Spleen (tissue), 11 donors: ENCODE results near the gene ZNF486. TPM values are rescaled to one million over a fixed set of nuclear protein-coding genes. Genes with fewer than 3 reads are reported as not detected.
A peak's percentile ranks its signal among the peaks of the same experiment; 100 is the strongest.

Experiments used
- DNase-seq: peaks from one replicate; pipeline ENCODE4 v3.0.0-alpha.2; 2020
- H3K27ac ChIP-seq, 8 donors: fragments of 200-600 bp; sonication (generic) in 7 of 8; 1 replicate in 4 of 8; 2 replicates in 4 of 8; pipeline versions ENCODE4 v1.5.0 to v1.8.0; 2016 to 2021; ENCODE audit warnings: inconsistent platforms in 4 of 8, mild to moderate bottlenecking in 4 of 8, moderate library complexity in 1 of 8
- H3K27me3 ChIP-seq, 7 donors: fragments of 200-600 bp; sonication (generic) in 6 of 7; replicated peaks in 1 of 7; 1 replicate in 4 of 7; 2 replicates in 3 of 7; pipeline versions ENCODE4 v1.5.0 to v1.8.0; 2016 to 2021; ENCODE audit warnings: inconsistent platforms in 3 of 7, mild to moderate bottlenecking in 1 of 7
- H3K36me3 ChIP-seq, 6 donors: fragments of 200-600 bp; sonication (generic) in 5 of 6; 1 replicate in 4 of 6; 2 replicates in 2 of 6; pipeline versions ENCODE4 v1.5.0 to v1.8.0; 2016 to 2021; ENCODE audit warnings: inconsistent platforms in 2 of 6
- H3K4me1 ChIP-seq, 6 donors: fragments of 200-600 bp; sonication (generic) in 5 of 6; 1 replicate in 3 of 6; 2 replicates in 3 of 6; pipeline versions ENCODE4 v1.5.0 to v1.8.0; 2016 to 2021; ENCODE audit warnings: inconsistent platforms in 3 of 6
- H3K4me3 ChIP-seq, 8 donors: fragments of 200-600 bp; sonication (generic) in 7 of 8; 1 replicate in 4 of 8; 2 replicates in 4 of 8; pipeline versions ENCODE4 v1.5.0 to v1.8.0; 2016 to 2021; ENCODE audit warnings: inconsistent platforms in 4 of 8, mild to moderate bottlenecking in 4 of 8, moderate library complexity in 2 of 8
- H3K9me3 ChIP-seq, 8 donors: fragments of 200-600 bp; sonication (generic) in 7 of 8; 1 replicate in 4 of 8; 2 replicates in 4 of 8; pipeline versions ENCODE4 v1.5.0 to v1.8.0; 2016 to 2021; ENCODE audit warnings: inconsistent platforms in 4 of 8
- POLR2A ChIP-seq, 3 donors: fragments of 450-650 bp; IDR thresholded peaks; one replicate each; pipeline ENCODE4 v1.5.1; 2017; ENCODE audit warnings: antibody characterized with exemption in 3 of 3, mild to moderate bottlenecking in 1 of 3
- POLR2AphosphoS5 ChIP-seq, 3 donors: sonication (generic); formaldehyde crosslinking; IDR thresholded peaks; one replicate each; pipeline ENCODE4 v1.5.1; 2017; ENCODE audit warnings: antibody characterized with exemption in 3 of 3
- WGBS, 5 donors: extraction: QIAGEN DNeasy Blood & Tissue Kit in 3 of 5; methylation state at CpG; one replicate each; pipeline versions ENCODE4 v1.1.5 to v1.1.7; 2013 to 2018; 5-methylcytosine and 5-hydroxymethylcytosine counted together
- intact Hi-C: fragments of 100-400 bp; cut with DNase I; formaldehyde crosslinking; loops from one replicate; pipeline ENCODE4 v1.15.0; 2023; ENCODE audit warnings: low total_unique reads
- polyA plus RNA-seq, 3 donors: library from polyadenylated mRNA; stranded (reverse); fragments of 200-250 nt; gene quantifications; one replicate each; pipeline ENCODE4 v1.2.1, GENCODE V29; 2013
- total RNA-seq, 7 donors: library from RNA; depleted of rRNA in 3 of 7; stranded (reverse); fragments of >200 nt in 3 of 7; fragmentation: NEBNext Ultra II Directional in 4 of 7; extraction: Animal tissue kit (Norgen Biotek cat#: 25700) in 4 of 7; gene quantifications; one replicate each; pipeline versions ENCODE4 v1.1.0 to v1.2.1, GENCODE V29; 2016 to 2021
- TF ChIP-seq, protein P1 (sequence below), 11 experiments: fragments of 200-600 bp in 7 of 11; fragments of 450-650 bp in 4 of 11; sonication (generic) in 4 of 11; IDR thresholded peaks in 8 of 11; conservative IDR thresholded peaks in 3 of 11; 1 replicate in 7 of 11; 2 replicates in 4 of 11; pipeline versions ENCODE4 v1.4.0 to v1.8.0; 2016 to 2021; ENCODE audit warnings: antibody characterized with exemption in 11 of 11, inconsistent platforms in 4 of 11, mild to moderate bottlenecking in 1 of 11
- donor health status: healthy with polysubstance abuse.
- donor health status: DM: no; HTN: no; CAD: no; lungs with moderate emphysema.
- donor health status: DM: no; HTN: no; CAD: no.
- donor health status: Bipolar disorder and iron deficiency.
- donor health status: healthy.
- donor health status: DM: no; HTN: no; CAD: no.
- donor health status: DM: yes; HTN: yes; CAD: no.

The ZNF486 gene
- total and polyA plus RNA-seq, 10 donors: 2.6 to 18.7 (median 8.5) TPM

GRCh38 chr19:20162821-20163220 is 4.2 kb upstream of the ZNF486 start:
- 36 to 66% (median 55%) methylated on average over 3 of the region's 3 CpGs for WGBS, 5 donors
- intact Hi-C loops: no loop called here
- peak; percentile 78 for DNase-seq
- no peak overlapping the region for H3K4me3 ChIP-seq
- H3K4me1 ChIP-seq: peaks cover 1 to 29% (median 14%) of the 10 kb centered on the region in 6 donors
- no peaks in the 10 kb centered on the region for H3K36me3 ChIP-seq
- peak overlapping the region in 3 of 8 donors; percentile 12 to 57 (median 32) for H3K27ac ChIP-seq
- H3K27me3 ChIP-seq: no peaks in the 10 kb centered on the region
- H3K9me3 ChIP-seq: peaks cover 0 to 18% (median 3%) of the 10 kb centered on the region in 8 donors
- no peak for TF ChIP-seq POLR2AphosphoS5 (IDR thresholded peaks at IDR 0.05)

GRCh38 chr19:20164456-20164855 is 2.6 kb upstream of the ZNF486 start:
- no peak overlapping the region for H3K27ac ChIP-seq
- DNase-seq: no peak
- intact Hi-C loops: no loop called here
- peaks cover 0 to 7% (median 0%) of the 10 kb centered on the region in 6 donors for H3K36me3 ChIP-seq
- peaks cover 7 to 42% (median 20%) of the 10 kb centered on the region in 6 donors for H3K4me1 ChIP-seq
- WGBS, 5 donors: 81 to 96% (median 92%) methylated on average over 1 of the region's 1 CpG
- TF ChIP-seq POLR2A (IDR thresholded peaks at IDR 0.05): no peak
- TF ChIP-seq POLR2AphosphoS5 (IDR thresholded peaks at IDR 0.05): no peak
- TF ChIP-seq, protein P1, sequence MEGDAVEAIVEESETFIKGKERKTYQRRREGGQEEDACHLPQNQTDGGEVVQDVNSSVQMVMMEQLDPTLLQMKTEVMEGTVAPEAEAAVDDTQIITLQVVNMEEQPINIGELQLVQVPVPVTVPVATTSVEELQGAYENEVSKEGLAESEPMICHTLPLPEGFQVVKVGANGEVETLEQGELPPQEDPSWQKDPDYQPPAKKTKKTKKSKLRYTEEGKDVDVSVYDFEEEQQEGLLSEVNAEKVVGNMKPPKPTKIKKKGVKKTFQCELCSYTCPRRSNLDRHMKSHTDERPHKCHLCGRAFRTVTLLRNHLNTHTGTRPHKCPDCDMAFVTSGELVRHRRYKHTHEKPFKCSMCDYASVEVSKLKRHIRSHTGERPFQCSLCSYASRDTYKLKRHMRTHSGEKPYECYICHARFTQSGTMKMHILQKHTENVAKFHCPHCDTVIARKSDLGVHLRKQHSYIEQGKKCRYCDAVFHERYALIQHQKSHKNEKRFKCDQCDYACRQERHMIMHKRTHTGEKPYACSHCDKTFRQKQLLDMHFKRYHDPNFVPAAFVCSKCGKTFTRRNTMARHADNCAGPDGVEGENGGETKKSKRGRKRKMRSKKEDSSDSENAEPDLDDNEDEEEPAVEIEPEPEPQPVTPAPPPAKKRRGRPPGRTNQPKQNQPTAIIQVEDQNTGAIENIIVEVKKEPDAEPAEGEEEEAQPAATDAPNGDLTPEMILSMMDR (IDR thresholded peaks at IDR 0.05 in 8 of 11, conservative IDR thresholded peaks at IDR 0.05 in 3 of 11): no peak
- H3K9me3 ChIP-seq: peaks cover 0 to 24% (median 3%) of the 10 kb centered on the region in 8 donors
- no peak overlapping the region for H3K4me3 ChIP-seq
- H3K27me3 ChIP-seq: no peaks in the 10 kb centered on the region

- 91 to 96% (median 94%) methylated on average over 7 of the region's 7 CpGs for WGBS, 5 donors
- no peak for DNase-seq
- intact Hi-C loops: no loop called here
Measured at GRCh38 chr19:20165971-20166592, 932 bp upstream of the ZNF486 start.

GRCh38 chr19:20167651-20168122 is 673 bp downstream of the ZNF486 start:
- peaks cover 0 to 38% (median 21%) of the 10 kb centered on the region in 6 donors for H3K36me3 ChIP-seq
- intact Hi-C loops: no loop called here

More at GRCh38 chr19:20165971-20166592, 932 bp upstream of the ZNF486 start:
- H3K27ac ChIP-seq: peak overlapping the region in 3 of 8 donors; percentile 18 to 87 (median 85)
- peaks cover 0 to 22% (median 9%) of the 10 kb centered on the region in 6 donors for H3K36me3 ChIP-seq
- TF ChIP-seq, protein P1 (IDR thresholded peaks at IDR 0.05 in 8 of 11, conservative IDR thresholded peaks at IDR 0.05 in 3 of 11): no peak
- TF ChIP-seq POLR2A (IDR thresholded peaks at IDR 0.05) (no peak), POLR2AphosphoS5 (IDR thresholded peaks at IDR 0.05) (no peak)
- no peaks in the 10 kb centered on the region for H3K27me3 ChIP-seq
- H3K4me3 ChIP-seq: no peak overlapping the region
- peaks cover 0 to 35% (median 8%) of the 10 kb centered on the region in 8 donors for H3K9me3 ChIP-seq
- H3K4me1 ChIP-seq: peaks cover 7 to 42% (median 20%) of the 10 kb centered on the region in 6 donors

More at GRCh38 chr19:20167651-20168122, 673 bp downstream of the ZNF486 start:
- H3K9me3 ChIP-seq: peaks cover 0 to 36% (median 11%) of the 10 kb centered on the region in 8 donors
- peaks cover 7 to 35% (median 18%) of the 10 kb centered on the region in 6 donors for H3K4me1 ChIP-seq
- TF ChIP-seq POLR2AphosphoS5 (IDR thresholded peaks at IDR 0.05) (no peak), POLR2A (IDR thresholded peaks at IDR 0.05) (no peak)
- TF ChIP-seq, protein P1 (IDR thresholded peaks at IDR 0.05 in 8 of 11, conservative IDR thresholded peaks at IDR 0.05 in 3 of 11): no peak
- 22 to 31% (median 28%) methylated on average over 22 of the region's 22 CpGs for WGBS, 5 donors
- DNase-seq: no peak
- H3K27me3 ChIP-seq: no peaks in the 10 kb centered on the region
- peak overlapping the region; percentile 57 to 94 (median 68) for H3K4me3 ChIP-seq
- H3K27ac ChIP-seq: peak overlapping the region; percentile 38 to 94 (median 84)
